Activated CD4-positive, alpha-beta T cell treated with anti-CD3 and anti-CD28 coated beads, Interleukin-2, amount 10 ng/mL, durations not matched to agents 7 days and 5 days (primary cell): ENCODE results near the gene ZMYND8. TPM values are rescaled to one million over a fixed set of nuclear protein-coding genes. Genes with fewer than 3 reads are reported as not detected.

ENCODE experiments used
- CTCF ChIA-PET: fragments of 350-600 bp; sonication (Branson Sonifier 250); formaldehyde crosslinking; loops from one replicate; lab custom pipeline; 2021; ENCODE audit warnings: antibody characterized with exemption; lab: Charles Lee
- POLR2A ChIA-PET: fragments of 350-600 bp; sonication (Branson Sonifier 250); formaldehyde crosslinking; loops from one replicate; lab custom pipeline; 2021; ENCODE audit warnings: antibody characterized with exemption; lab: Charles Lee
- DNase-seq: peaks from one replicate; pipeline ENCODE4 v3.0.0-alpha.2; 2020
- H3K27ac Mint-ChIP-seq: one replicate; pipeline ENCODE4 v1.8.0; 2021; ENCODE audit warnings: mild to moderate bottlenecking, moderate library complexity, mixed read lengths
- H3K27me3 Mint-ChIP-seq: one replicate; pipeline ENCODE4 v1.8.0; 2021; ENCODE audit warnings: mixed read lengths
- H3K36me3 Mint-ChIP-seq: one replicate; pipeline ENCODE4 v1.8.0; 2021; ENCODE audit warnings: low read depth, mixed read lengths
- H3K4me1 Mint-ChIP-seq: one replicate; pipeline ENCODE4 v1.8.0; 2021; ENCODE audit warnings: mixed read lengths
- H3K4me3 Mint-ChIP-seq: one replicate; pipeline ENCODE4 v1.8.0; 2021; ENCODE audit warnings: mild to moderate bottlenecking, moderate library complexity, mixed read lengths
- H3K9me3 Mint-ChIP-seq: one replicate; pipeline ENCODE4 v1.8.0; 2021; ENCODE audit warnings: mixed read lengths
- total RNA-seq, 2 experiments: library from RNA; stranded (reverse); gene quantifications; one replicate each; pipeline ENCODE4 v1.2.3, GENCODE V29; 2021

ZMYND8 gene
- total RNA-seq, 2 experiments from 2014 or later = 44.6 to 55.6 TPM

GRCh38 chr20:47198254-47198671 lies 158.2 kb downstream of the ZMYND8 start:
- Mint-ChIP-seq H3K27ac (no peak overlapping the region), H3K4me3 (no peak overlapping the region), H3K9me3 (no peaks in the 10 kb centered on the region), H3K36me3 (no peaks in the 10 kb centered on the region), H3K27me3 (peaks cover 2% of the 10 kb centered on the region), H3K4me1 (peaks cover 13% of the 10 kb centered on the region)
- ChIA-PET POLR2A (no interaction called here), CTCF (interaction anchor here (0.8 to 3.3 kb wide), 3 partner anchors 29 to 466 kb away, joined by 3 to 28 read pairs (median 3); no protein-coding TSS in a partner anchor)
- no peak for DNase-seq

- POLR2A ChIA-PET = interaction anchor here (0.6 to 0.7 kb wide), 2 partner anchors 214 to 892 kb away, joined by 3 read pairs; no protein-coding TSS in a partner anchor
- peaks cover 13% of the 10 kb centered on the region for H3K4me1 Mint-ChIP-seq
- H3K9me3 Mint-ChIP-seq = no peaks in the 10 kb centered on the region
- H3K36me3 Mint-ChIP-seq = no peaks in the 10 kb centered on the region
- CTCF ChIA-PET = interaction anchor here (0.6 to 3.3 kb wide), 16 partner anchors 9 to 1327 kb away, joined by 3 to 28 read pairs (median 3); partner anchors contain the start of gene ZMYND8
- peak overlapping the region; percentile 50 for H3K27ac Mint-ChIP-seq
- no peak overlapping the region for H3K4me3 Mint-ChIP-seq
- H3K27me3 Mint-ChIP-seq = peaks cover 3% of the 10 kb centered on the region
- peak; percentile 83 for DNase-seq
Observed at GRCh38 chr20:47196091-47197081, 160.1 kb downstream of the ZMYND8 start.

- H3K9me3 Mint-ChIP-seq = no peaks in the 10 kb centered on the region
- CTCF ChIA-PET = interaction anchor here (1.2 to 2.9 kb wide), 2 partner anchors 133 to 188 kb away, joined by 3 to 18 read pairs; no protein-coding TSS in a partner anchor
- H3K36me3 Mint-ChIP-seq = no peaks in the 10 kb centered on the region
- no peak overlapping the region for H3K27ac Mint-ChIP-seq
- DNase-seq = no peak
- H3K27me3 Mint-ChIP-seq = peaks cover 3% of the 10 kb centered on the region
- peaks cover 13% of the 10 kb centered on the region for H3K4me1 Mint-ChIP-seq
- POLR2A ChIA-PET = no interaction called here
- H3K4me3 Mint-ChIP-seq = no peak overlapping the region
Observed at GRCh38 chr20:47195573-47195972, 160.9 kb downstream of the ZMYND8 start.

GRCh38 chr20:47191956-47192355 lies 164.5 kb downstream of the ZMYND8 start:
- no peaks in the 10 kb centered on the region for H3K36me3 Mint-ChIP-seq
- H3K9me3 Mint-ChIP-seq = no peaks in the 10 kb centered on the region
- H3K27ac Mint-ChIP-seq = no peak overlapping the region
- no peak overlapping the region for H3K4me3 Mint-ChIP-seq
- DNase-seq = no peak
- CTCF ChIA-PET = no interaction called here
- H3K4me1 Mint-ChIP-seq = peaks cover 22% of the 10 kb centered on the region
- peaks cover 16% of the 10 kb centered on the region for H3K27me3 Mint-ChIP-seq
- POLR2A ChIA-PET = no interaction called here

- Mint-ChIP-seq H3K36me3 (no peaks in the 10 kb centered on the region), H3K9me3 (no peaks in the 10 kb centered on the region), H3K27ac (no peak overlapping the region), H3K4me1 (peaks cover 16% of the 10 kb centered on the region), H3K27me3 (peaks cover 16% of the 10 kb centered on the region), H3K4me3 (no peak overlapping the region)
- ChIA-PET POLR2A (no interaction called here), CTCF (no interaction called here)
- DNase-seq = no peak
Observed at GRCh38 chr20:47191074-47191673, 165.3 kb downstream of the ZMYND8 start.

- ChIA-PET POLR2A (no interaction called here), CTCF (interaction anchor here (0.6 to 1.9 kb wide), 3 partner anchors 16 to 1731 kb away, joined by 3 to 7 read pairs (median 5); no protein-coding TSS in a partner anchor)
- Mint-ChIP-seq H3K4me1 (peaks cover 18% of the 10 kb centered on the region), H3K27me3 (peaks cover 14% of the 10 kb centered on the region), H3K27ac (no peak overlapping the region), H3K9me3 (no peaks in the 10 kb centered on the region), H3K36me3 (no peaks in the 10 kb centered on the region), H3K4me3 (no peak overlapping the region)
- no peak for DNase-seq
Observed at GRCh38 chr20:47189060-47189459, 167.4 kb downstream of the ZMYND8 start.

- Mint-ChIP-seq H3K36me3 (no peaks in the 10 kb centered on the region), H3K4me1 (peaks cover 18% of the 10 kb centered on the region), H3K9me3 (no peaks in the 10 kb centered on the region), H3K27me3 (peaks cover 14% of the 10 kb centered on the region), H3K4me3 (no peak overlapping the region), H3K27ac (no peak overlapping the region)
- CTCF ChIA-PET = no interaction called here
- no peak for DNase-seq
- POLR2A ChIA-PET = no interaction called here
Observed at GRCh38 chr20:47188540-47188939, 168.0 kb downstream of the ZMYND8 start.

GRCh38 chr20:47187450-47188195 lies 168.9 kb downstream of the ZMYND8 start:
- H3K4me1 Mint-ChIP-seq = peaks cover 18% of the 10 kb centered on the region
- no peaks in the 10 kb centered on the region for H3K36me3 Mint-ChIP-seq
- no peaks in the 10 kb centered on the region for H3K9me3 Mint-ChIP-seq
- DNase-seq = peak; percentile 22
- POLR2A ChIA-PET = no interaction called here
- peaks cover 14% of the 10 kb centered on the region for H3K27me3 Mint-ChIP-seq
- no peak overlapping the region for H3K27ac Mint-ChIP-seq
- no peak overlapping the region for H3K4me3 Mint-ChIP-seq
- CTCF ChIA-PET = interaction anchor here (0.6 to 1.3 kb wide), 2 partner anchors 16 to 18 kb away, joined by 3 to 6 read pairs; no protein-coding TSS in a partner anchor

- Mint-ChIP-seq H3K27me3 (peaks cover 2% of the 10 kb centered on the region), H3K4me1 (peaks cover 9% of the 10 kb centered on the region), H3K4me3 (no peak overlapping the region), H3K27ac (no peak overlapping the region), H3K9me3 (peaks cover 2% of the 10 kb centered on the region), H3K36me3 (no peaks in the 10 kb centered on the region)
- no peak for DNase-seq
- ChIA-PET CTCF (interaction anchor here (0.5 to 1.0 kb wide), 2 partner anchors 179 to 186 kb away, joined by 3 read pairs; no protein-coding TSS in a partner anchor), POLR2A (no interaction called here)
Observed at GRCh38 chr20:47183367-47183766, 173.1 kb downstream of the ZMYND8 start.

- POLR2A ChIA-PET = no interaction called here
- H3K27me3 Mint-ChIP-seq = no peaks in the 10 kb centered on the region
- peak; percentile 29 for DNase-seq
- no peak overlapping the region for H3K4me3 Mint-ChIP-seq
- CTCF ChIA-PET = interaction anchor here (0.5 to 1.4 kb wide), 3 partner anchors 10 to 637 kb away, joined by 3 read pairs; no protein-coding TSS in a partner anchor
- H3K4me1 Mint-ChIP-seq = peaks cover 4% of the 10 kb centered on the region
- H3K36me3 Mint-ChIP-seq = no peaks in the 10 kb centered on the region
- H3K27ac Mint-ChIP-seq = no peak overlapping the region
- peaks cover 2% of the 10 kb centered on the region for H3K9me3 Mint-ChIP-seq
Observed at GRCh38 chr20:47181056-47181862, 175.2 kb downstream of the ZMYND8 start.

- no peaks in the 10 kb centered on the region for H3K36me3 Mint-ChIP-seq
- H3K9me3 Mint-ChIP-seq = peaks cover 2% of the 10 kb centered on the region
- no peaks in the 10 kb centered on the region for H3K4me1 Mint-ChIP-seq
- ChIA-PET CTCF (interaction anchor here (1.2 kb wide), 1 partner anchor 17 kb away, joined by 3 read pairs; no protein-coding TSS in a partner anchor), POLR2A (no interaction called here)
- no peaks in the 10 kb centered on the region for H3K27me3 Mint-ChIP-seq
- no peak overlapping the region for H3K27ac Mint-ChIP-seq
- no peak for DNase-seq
- H3K4me3 Mint-ChIP-seq = no peak overlapping the region
Observed at GRCh38 chr20:47179267-47179666, 177.2 kb downstream of the ZMYND8 start.
